ENCODE measurements around the gene PSMF1.

PSMF1 gene

GRCh38 chr20:1165521-1165920 lies 47.1 kb downstream of the PSMF1 start:
- FAIRE-seq, result no peak

- no peak for FAIRE-seq
Measured at GRCh38 chr20:1165941-1166340, 47.5 kb downstream of the PSMF1 start.

GRCh38 chr20:1166948-1167720 lies 48.7 kb downstream of the PSMF1 start:
- FAIRE-seq, result no peak

GRCh38 chr20:1169224-1169623 lies 50.8 kb downstream of the PSMF1 start:
- no peak for FAIRE-seq

GRCh38 chr20:1171461-1172093 lies 53.2 kb downstream of the PSMF1 start:
- FAIRE-seq, result no peak

- FAIRE-seq, result no peak
Measured at GRCh38 chr20:1173698-1174097, 55.3 kb downstream of the PSMF1 start.

- FAIRE-seq, result no peak
Measured at GRCh38 chr20:1174787-1175186, 56.4 kb downstream of the PSMF1 start.

GRCh38 chr20:1177680-1178079 lies 59.3 kb downstream of the PSMF1 start:
- no peak for FAIRE-seq

GRCh38 chr20:1178103-1178502 lies 59.7 kb downstream of the PSMF1 start:
- no peak for FAIRE-seq

GRCh38 chr20:1178623-1179022 lies 60.2 kb downstream of the PSMF1 start:
- no peak for FAIRE-seq

- no peak for FAIRE-seq
Measured at GRCh38 chr20:1180949-1181348, 62.5 kb downstream of the PSMF1 start.

- FAIRE-seq, result no peak
Measured at GRCh38 chr20:1182106-1182505, 63.7 kb downstream of the PSMF1 start.

- FAIRE-seq, result no peak
Measured at GRCh38 chr20:1183153-1183552, 64.8 kb downstream of the PSMF1 start.

- no peak for FAIRE-seq
Measured at GRCh38 chr20:1184260-1184637, 65.8 kb downstream of the PSMF1 start.

- FAIRE-seq, result no peak
Measured at GRCh38 chr20:1184638-1185315, 66.4 kb downstream of the PSMF1 start, which contains the start of gene TMEM74B. TSS of gene TMEM74B (minus strand) at chr20:1184981. CDS start at chr20:1183801, 1,180 bp downstream.

GRCh38 chr20:1185316-1185741 lies 66.9 kb downstream of the PSMF1 start:
- no peak for FAIRE-seq

- no peak for FAIRE-seq
Measured at GRCh38 chr20:1185790-1186334, 67.5 kb downstream of the PSMF1 start.

- no peak for FAIRE-seq
Measured at GRCh38 chr20:1186367-1186991, 68.1 kb downstream of the PSMF1 start.

GRCh38 chr20:1187605-1188171 lies 69.3 kb downstream of the PSMF1 start:
- no peak for FAIRE-seq

GRCh38 chr20:1188347-1188746 lies 69.9 kb downstream of the PSMF1 start:
- no peak for FAIRE-seq

- FAIRE-seq, result no peak
Measured at GRCh38 chr20:1189827-1190226, 71.4 kb downstream of the PSMF1 start.

GRCh38 chr20:1190847-1191246 lies 72.4 kb downstream of the PSMF1 start:
- FAIRE-seq, result no peak

- FAIRE-seq, result no peak
Measured at GRCh38 chr20:1191299-1191698, 72.9 kb downstream of the PSMF1 start.

All from G401.6 (cell line).